Left renal cortex interstitium (tissue), 4 donors: ENCODE data around the gene IL10. TPM values are rescaled to one million over a fixed set of nuclear protein-coding genes. Genes with fewer than 3 reads are reported as not detected.

ENCODE experiments used
- DNase-seq, 4 donors: peaks; one replicate each; pipeline ENCODE4 v3.0.0-alpha.2; 2013; ENCODE audit warnings: low read depth in 4 of 4, low spot score in 2 of 4, missing footprints in 1 of 4
- polyA plus RNA-seq, 4 donors: library from polyadenylated mRNA; unstranded; fragments of 120-200 nt; gene quantifications; one replicate each; pipeline ENCODE4 v1.2.1, GENCODE V29; 2013; ENCODE audit not compliant: insufficient read length in 4 of 4

Gene IL10
- polyA plus RNA-seq: under 1 TPM in 3 of 4 donors, not detected in 1; 0.14 to 0.28 (median 0.14) TPM

GRCh38 chr1:206772243-206772937 is at the start of gene IL10:
IL10 (minus strand) TSS chr1:206772494; CDS start chr1:206772435, 59 bp downstream.
- no peak for DNase-seq

GRCh38 chr1:206821493-206821892 is 49.2 kb upstream of the IL10 start:
- DNase-seq: no peak

- no peak for DNase-seq
These were observed 44.3 kb upstream of the IL10 start for GRCh38 chr1:206816390-206817287.

- no peak for DNase-seq
These were observed 42.5 kb upstream of the IL10 start for GRCh38 chr1:206814716-206815341.

- DNase-seq: no peak
These were observed 40.2 kb upstream of the IL10 start for GRCh38 chr1:206812471-206812870.

GRCh38 chr1:206809504-206810084 is 37.3 kb upstream of the IL10 start:
- DNase-seq: no peak

GRCh38 chr1:206808615-206809014 is 36.3 kb upstream of the IL10 start:
- DNase-seq: no peak

GRCh38 chr1:206805357-206805756 is 33.1 kb upstream of the IL10 start:
- DNase-seq: no peak

- DNase-seq: no peak
These were observed 32.0 kb upstream of the IL10 start for GRCh38 chr1:206804156-206804737.

GRCh38 chr1:206803221-206803730 is 31.0 kb upstream of the IL10 start:
- DNase-seq: no peak

GRCh38 chr1:206802401-206802800 is 30.1 kb upstream of the IL10 start:
- no peak for DNase-seq

- no peak for DNase-seq
These were observed 29.2 kb upstream of the IL10 start for GRCh38 chr1:206801467-206801866.

- DNase-seq: no peak
These were observed 28.6 kb upstream of the IL10 start for GRCh38 chr1:206800891-206801290.

GRCh38 chr1:206800411-206800810 is 28.1 kb upstream of the IL10 start:
- DNase-seq: no peak

- no peak for DNase-seq
These were observed 27.0 kb upstream of the IL10 start for GRCh38 chr1:206799311-206799710.

GRCh38 chr1:206798384-206798996 is 26.2 kb upstream of the IL10 start:
- DNase-seq: no peak

- DNase-seq: no peak
These were observed 25.5 kb upstream of the IL10 start for GRCh38 chr1:206797534-206798383.

GRCh38 chr1:206796981-206797402 is 24.7 kb upstream of the IL10 start:
- no peak for DNase-seq

GRCh38 chr1:206796116-206796515 is 23.8 kb upstream of the IL10 start:
- DNase-seq: no peak
